ENCODE data around the gene RNF215. TPM values are rescaled to one million over a fixed set of nuclear protein-coding genes. Genes with fewer than 3 reads are reported as not detected.
A peak's percentile ranks its signal among the peaks of the same experiment; 100 is the strongest.

Gene RNF215
- total RNA-seq, 2 experiments from 2014 or later, result 8.5 to 10.5 TPM

DNA sequence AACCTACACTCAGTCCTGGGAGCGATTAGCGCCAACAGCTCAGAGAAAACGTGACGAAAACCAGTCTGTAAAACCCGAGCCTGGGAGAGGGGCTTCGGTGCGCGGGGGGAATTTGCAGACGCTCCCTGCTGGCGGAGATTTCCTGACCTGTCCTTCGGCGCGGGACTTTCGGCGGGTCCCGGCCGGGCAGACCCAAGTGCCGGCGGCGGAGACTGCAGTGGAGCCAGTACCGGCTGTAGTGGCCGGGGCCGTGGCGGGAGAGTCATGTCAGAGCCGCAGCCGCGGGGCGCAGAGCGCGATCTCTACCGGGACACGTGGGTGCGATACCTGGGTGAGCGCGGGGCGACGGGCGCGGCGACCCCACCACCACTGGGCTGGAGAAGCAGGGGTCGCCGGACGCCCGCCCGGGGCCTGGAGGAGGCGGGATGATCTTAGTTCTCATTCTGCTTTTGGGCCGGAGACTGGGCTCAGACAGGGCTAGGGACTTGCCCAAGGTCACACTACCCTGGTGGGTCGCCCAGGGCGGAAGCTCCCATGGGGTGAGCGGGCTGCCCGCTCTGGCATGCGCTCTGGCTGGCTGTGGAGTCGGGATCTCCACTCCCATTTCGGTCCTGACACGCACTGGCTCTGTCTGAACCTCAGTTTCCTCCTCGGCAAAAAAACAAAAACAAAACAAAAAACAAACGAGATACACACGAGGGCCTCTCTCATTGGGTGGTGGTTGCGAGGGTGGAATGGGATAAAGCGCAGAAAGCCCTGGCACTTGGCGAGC, 38.6 kb upstream of the RNF215 start, which contains the start of gene MTFP1:
MTFP1 (plus strand) TSS at position 153 of the 772 bp plus-strand sequence; CDS start at position 265, 112 bp downstream.
- H3K4me3 Mint-ChIP-seq, result peak within 1 kb of the TSS; percentile 96
- peaks cover 47% of the 10 kb centered on the region for H3K4me1 Mint-ChIP-seq
- DNase-seq (peak; percentile 59), ATAC-seq (peak; percentile 6)
- H3K36me3 Mint-ChIP-seq, result peaks cover 36% of the 10 kb centered on the region
- H3K27ac Mint-ChIP-seq, result peak within 1 kb of the TSS; percentile 96
- no peaks in the 10 kb centered on the region for H3K9me3 Mint-ChIP-seq (ENCODE audit: low read depth)
- H3K27me3 Mint-ChIP-seq, result no peaks in the 10 kb centered on the region
- CTCF ChIA-PET, result interaction anchor here (0.8 to 6.9 kb wide), 16 partner anchors 11 to 164 kb away, joined by 3 to 79 read pairs (median 8); partner anchors contain the start of genes CASTOR1, RNF215 and SEC14L2

DNA sequence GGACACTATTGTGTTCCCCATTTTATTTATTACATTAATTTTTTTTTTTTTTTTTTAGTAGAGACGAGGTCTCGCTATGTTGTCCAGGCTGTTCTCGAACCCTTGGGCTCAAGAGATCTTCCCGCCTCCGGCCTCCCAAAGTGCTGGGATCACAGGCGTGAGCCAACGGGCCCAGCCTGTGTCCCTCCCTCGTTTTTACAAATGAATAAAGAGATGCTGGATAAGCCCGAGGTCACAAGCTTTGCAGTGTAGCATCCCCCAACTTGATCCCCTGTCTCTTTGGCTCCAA, 38.1 kb upstream of the RNF215 start:
- H3K36me3 Mint-ChIP-seq, result peaks cover 36% of the 10 kb centered on the region
- no peaks in the 10 kb centered on the region for H3K9me3 Mint-ChIP-seq (ENCODE audit: low read depth)
- CTCF ChIA-PET, result interaction anchor here (1.6 to 6.9 kb wide), 10 partner anchors 11 to 162 kb away, joined by 4 to 79 read pairs (median 15); partner anchors contain the start of genes CASTOR1, RNF215 and SEC14L2
- peaks cover 52% of the 10 kb centered on the region for H3K4me1 Mint-ChIP-seq
- H3K27me3 Mint-ChIP-seq, result no peaks in the 10 kb centered on the region
- H3K4me3 Mint-ChIP-seq, result peak overlapping the region; percentile 96
- H3K27ac Mint-ChIP-seq, result peak overlapping the region; percentile 96
- DNase-seq (no peak), ATAC-seq (no peak)

DNA sequence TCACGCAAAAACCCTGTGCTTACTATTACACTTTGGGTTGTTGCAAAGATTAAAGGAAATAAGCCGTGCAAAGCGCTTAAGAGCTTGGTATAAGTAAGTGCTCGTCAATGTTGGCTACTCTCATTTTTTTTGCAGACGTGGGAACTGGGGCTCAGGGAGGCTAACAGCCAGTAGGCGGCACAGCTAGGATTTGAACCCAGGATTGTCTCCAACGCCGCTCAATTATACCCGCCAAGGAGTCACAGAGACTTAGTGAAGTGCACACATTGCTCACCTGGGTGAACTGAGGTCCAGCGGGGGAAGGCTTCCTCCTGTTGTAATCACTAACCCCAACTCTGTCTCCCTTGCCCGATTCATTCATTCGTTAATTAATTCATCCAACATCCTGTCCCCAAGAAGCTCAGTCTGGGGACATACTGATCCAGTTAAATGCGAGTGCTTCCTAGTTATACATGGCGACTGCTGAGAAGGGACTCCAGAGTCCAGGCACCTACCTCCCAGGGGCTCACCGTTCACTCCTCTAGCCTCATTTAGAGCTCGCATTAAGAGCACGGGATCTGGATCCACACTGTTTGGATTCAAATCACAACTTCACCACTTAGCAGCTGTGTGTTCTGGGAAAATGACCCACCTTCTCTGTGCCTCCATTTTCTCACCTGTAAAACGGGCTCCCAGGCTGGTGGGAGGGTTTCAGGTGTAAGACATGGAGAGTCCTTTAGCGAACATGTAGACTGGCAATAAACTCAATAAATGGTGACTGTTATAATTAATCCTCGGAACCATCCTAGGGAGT, 37.5 kb upstream of the RNF215 start:
- peak overlapping the region; percentile 96 for H3K27ac Mint-ChIP-seq
- peaks cover 54% of the 10 kb centered on the region for H3K4me1 Mint-ChIP-seq
- CTCF ChIA-PET, result interaction anchor here (0.9 to 6.9 kb wide), 15 partner anchors 11 to 181 kb away, joined by 3 to 79 read pairs (median 10); partner anchors contain the start of genes CASTOR1, CCDC157, RNF215 and SEC14L2
- H3K9me3 Mint-ChIP-seq (ENCODE audit: low read depth), result no peaks in the 10 kb centered on the region
- ATAC-seq (no peak), DNase-seq (peak; percentile 59)
- H3K36me3 Mint-ChIP-seq, result peaks cover 33% of the 10 kb centered on the region
- peak overlapping the region; percentile 96 for H3K4me3 Mint-ChIP-seq
- no peaks in the 10 kb centered on the region for H3K27me3 Mint-ChIP-seq

DNA sequence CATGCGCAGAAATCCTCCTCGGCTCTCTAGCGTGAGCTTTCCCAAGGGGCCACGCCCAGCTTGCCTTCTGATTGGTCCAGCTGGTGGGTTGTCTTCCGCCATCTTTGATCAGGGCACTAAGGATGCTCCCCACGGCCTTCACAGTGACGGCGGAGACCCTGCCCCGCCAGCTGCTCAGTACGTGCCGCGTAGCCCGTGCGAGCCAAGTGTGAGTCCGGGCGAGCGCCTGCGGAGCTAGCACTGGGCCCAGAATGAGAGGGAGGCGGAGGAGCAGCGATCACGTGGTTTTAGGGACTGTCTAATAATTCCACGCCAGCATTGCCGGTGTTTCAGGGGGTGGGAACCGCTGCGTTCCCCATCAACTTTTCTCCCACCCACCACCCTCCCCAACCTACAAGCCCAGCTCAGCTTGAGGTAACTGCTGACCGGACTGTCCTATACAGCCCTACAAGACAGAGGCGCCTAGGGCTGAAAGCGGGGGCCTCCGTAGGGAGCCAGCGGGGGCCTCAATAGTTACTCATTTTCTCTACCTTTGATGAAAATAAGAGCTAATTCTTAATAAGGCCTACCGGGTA, 36.8 kb upstream of the RNF215 start:
- H3K27me3 Mint-ChIP-seq, result no peaks in the 10 kb centered on the region
- peak overlapping the region; percentile 96 for H3K27ac Mint-ChIP-seq
- peaks cover 54% of the 10 kb centered on the region for H3K4me1 Mint-ChIP-seq
- no peaks in the 10 kb centered on the region for H3K9me3 Mint-ChIP-seq (ENCODE audit: low read depth)
- DNase-seq, result peak; percentile 100
- peak overlapping the region; percentile 96 for H3K4me3 Mint-ChIP-seq
- H3K36me3 Mint-ChIP-seq, result peaks cover 33% of the 10 kb centered on the region
- CTCF ChIA-PET, result interaction anchor here (0.9 to 6.9 kb wide), 14 partner anchors 10 to 192 kb away, joined by 3 to 79 read pairs (median 10); partner anchors contain the start of genes CASTOR1, CCDC157, RNF215 and SEC14L2
- ATAC-seq, result peak; percentile 91

DNA sequence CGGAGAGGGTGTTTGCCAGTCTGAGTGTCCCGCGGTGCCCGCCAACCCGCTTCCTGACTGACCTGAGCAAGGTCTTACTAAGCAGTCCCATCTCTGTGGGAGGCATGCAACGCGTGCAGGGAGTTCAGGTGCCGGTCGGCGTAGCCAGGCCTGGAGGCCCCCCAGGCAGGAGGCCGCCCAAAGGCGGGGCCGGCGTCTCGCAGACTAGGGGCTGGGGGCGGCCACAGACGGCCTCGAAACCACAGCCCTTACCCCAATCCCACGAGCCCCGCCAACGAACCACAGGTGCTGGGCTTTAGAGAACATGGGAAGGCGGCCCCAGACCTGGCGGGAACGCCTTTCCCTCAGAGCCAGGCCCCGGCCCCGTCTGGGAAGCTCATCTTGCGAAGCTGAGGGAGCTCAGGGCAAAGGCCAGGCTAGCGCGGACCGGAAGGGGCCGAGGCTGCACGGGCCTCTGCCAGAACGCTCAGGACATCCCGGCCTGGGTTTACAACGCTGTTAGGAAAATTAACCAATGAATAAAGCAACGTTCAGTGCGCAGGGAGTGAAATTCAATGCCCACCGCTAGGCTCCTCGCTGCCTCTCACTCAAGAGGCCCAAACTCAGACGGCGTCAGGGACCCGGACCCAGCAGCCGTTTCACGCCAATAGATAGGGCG, 36.2 kb upstream of the RNF215 start:
- H3K27ac Mint-ChIP-seq, result peak overlapping the region; percentile 96
- H3K36me3 Mint-ChIP-seq, result peaks cover 33% of the 10 kb centered on the region
- no peaks in the 10 kb centered on the region for H3K9me3 Mint-ChIP-seq (ENCODE audit: low read depth)
- no peaks in the 10 kb centered on the region for H3K27me3 Mint-ChIP-seq
- H3K4me1 Mint-ChIP-seq, result peaks cover 54% of the 10 kb centered on the region
- CTCF ChIA-PET, result interaction anchor here (0.9 to 6.9 kb wide), 15 partner anchors 9 to 192 kb away, joined by 3 to 79 read pairs (median 10); partner anchors contain the start of genes CASTOR1, CCDC157, RNF215 and SEC14L2
- peak overlapping the region; percentile 96 for H3K4me3 Mint-ChIP-seq
- ATAC-seq (peak; percentile 35), DNase-seq (peak; percentile 75)

DNA sequence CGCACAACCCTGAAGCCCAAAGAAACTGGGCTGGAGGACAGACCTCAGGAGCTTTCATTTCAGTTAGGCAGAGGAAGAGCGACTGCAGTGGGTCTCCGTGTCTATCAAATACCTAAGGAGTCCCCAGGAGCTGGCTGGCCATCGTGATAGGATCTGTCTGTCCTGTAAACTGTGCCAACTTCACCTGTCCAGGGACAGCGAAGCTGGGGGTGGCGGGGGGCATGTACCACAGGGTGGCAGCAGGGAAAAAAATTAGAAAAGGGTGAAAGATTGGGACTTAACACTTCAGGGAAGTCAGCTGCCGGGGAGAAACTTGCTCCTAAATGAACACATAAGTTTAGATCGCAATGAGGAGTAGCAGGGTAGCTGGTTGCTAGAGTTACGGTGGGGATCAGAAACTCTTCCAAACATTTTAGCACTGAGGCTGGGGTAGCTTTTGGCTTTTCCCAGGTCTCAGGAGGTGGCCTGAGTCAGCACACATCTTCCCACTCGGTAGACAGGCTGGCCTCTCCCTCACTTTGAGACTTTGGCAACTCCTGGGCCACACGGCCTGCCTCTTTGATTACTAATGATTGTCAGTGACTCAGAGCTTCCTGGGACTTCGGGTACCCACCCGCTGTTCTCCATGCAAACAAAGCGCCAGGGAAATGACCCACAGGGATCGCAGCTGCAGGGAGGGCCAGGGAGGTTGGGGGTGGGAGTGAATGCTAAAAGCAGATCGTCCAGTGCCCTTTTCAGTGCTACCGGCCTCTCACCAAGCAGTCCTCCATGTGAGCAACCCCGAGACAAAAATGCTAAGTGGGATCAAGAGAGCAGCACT, 35.5 kb upstream of the RNF215 start:
- ATAC-seq (no peak), DNase-seq (no peak)
- CTCF ChIA-PET, result interaction anchor here (0.8 to 6.9 kb wide), 12 partner anchors 8 to 191 kb away, joined by 3 to 79 read pairs (median 4); partner anchors contain the start of genes CASTOR1, CCDC157, RNF215 and SEC14L2
- no peaks in the 10 kb centered on the region for H3K27me3 Mint-ChIP-seq
- H3K4me1 Mint-ChIP-seq, result peaks cover 54% of the 10 kb centered on the region
- peak overlapping the region; percentile 96 for H3K27ac Mint-ChIP-seq
- H3K36me3 Mint-ChIP-seq, result peaks cover 33% of the 10 kb centered on the region
- no peaks in the 10 kb centered on the region for H3K9me3 Mint-ChIP-seq (ENCODE audit: low read depth)
- peak overlapping the region; percentile 96 for H3K4me3 Mint-ChIP-seq

DNA sequence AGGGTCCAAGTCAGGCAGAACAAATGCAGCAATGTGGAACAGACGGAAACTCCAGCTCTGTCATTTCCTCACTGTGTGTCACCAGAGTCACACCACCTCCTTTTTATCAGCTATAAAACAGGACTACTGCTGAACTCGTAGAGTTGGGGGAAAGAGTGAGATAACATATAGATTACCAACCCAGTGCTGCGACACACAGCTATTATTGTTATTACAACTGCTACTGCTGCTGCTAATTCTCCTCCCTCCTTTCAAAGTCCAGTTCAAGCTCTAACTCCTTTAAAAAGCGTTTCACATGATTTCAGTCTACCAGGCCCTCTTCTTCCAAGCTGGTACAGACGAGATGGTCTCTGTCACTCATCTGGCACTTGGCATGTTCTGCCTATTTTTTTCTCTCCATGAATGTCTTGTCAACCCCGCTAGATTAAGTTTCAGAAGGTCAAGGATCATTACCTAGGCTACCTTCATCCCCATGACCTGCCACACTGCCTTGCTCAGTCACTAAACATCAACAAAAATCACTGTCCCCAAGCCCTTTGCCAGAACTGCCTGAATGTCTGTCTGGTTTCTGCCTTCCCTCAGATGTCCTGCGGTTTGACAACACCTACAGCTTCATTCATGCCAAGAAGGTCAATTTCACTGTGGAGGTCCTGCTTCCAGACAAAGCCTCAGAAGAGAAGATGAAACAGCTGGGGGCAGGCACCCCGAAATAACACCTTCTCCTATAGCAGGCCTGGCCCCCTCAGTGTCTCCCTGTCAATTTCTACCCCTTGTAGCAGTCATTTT, 34.7 kb upstream of the RNF215 start:
- Mint-ChIP-seq H3K36me3 (peaks cover 28% of the 10 kb centered on the region), H3K9me3 (ENCODE audit: low read depth) (no peaks in the 10 kb centered on the region), H3K27me3 (no peaks in the 10 kb centered on the region), H3K4me1 (peaks cover 48% of the 10 kb centered on the region), H3K4me3 (peak overlapping the region; percentile 96), H3K27ac (peak overlapping the region; percentile 96)
- ATAC-seq (no peak), DNase-seq (no peak)
- CTCF ChIA-PET, result interaction anchor here (0.8 to 6.9 kb wide), 9 partner anchors 9 to 154 kb away, joined by 3 to 79 read pairs (median 4); partner anchors contain the start of genes CASTOR1, RNF215 and SEC14L2

DNA sequence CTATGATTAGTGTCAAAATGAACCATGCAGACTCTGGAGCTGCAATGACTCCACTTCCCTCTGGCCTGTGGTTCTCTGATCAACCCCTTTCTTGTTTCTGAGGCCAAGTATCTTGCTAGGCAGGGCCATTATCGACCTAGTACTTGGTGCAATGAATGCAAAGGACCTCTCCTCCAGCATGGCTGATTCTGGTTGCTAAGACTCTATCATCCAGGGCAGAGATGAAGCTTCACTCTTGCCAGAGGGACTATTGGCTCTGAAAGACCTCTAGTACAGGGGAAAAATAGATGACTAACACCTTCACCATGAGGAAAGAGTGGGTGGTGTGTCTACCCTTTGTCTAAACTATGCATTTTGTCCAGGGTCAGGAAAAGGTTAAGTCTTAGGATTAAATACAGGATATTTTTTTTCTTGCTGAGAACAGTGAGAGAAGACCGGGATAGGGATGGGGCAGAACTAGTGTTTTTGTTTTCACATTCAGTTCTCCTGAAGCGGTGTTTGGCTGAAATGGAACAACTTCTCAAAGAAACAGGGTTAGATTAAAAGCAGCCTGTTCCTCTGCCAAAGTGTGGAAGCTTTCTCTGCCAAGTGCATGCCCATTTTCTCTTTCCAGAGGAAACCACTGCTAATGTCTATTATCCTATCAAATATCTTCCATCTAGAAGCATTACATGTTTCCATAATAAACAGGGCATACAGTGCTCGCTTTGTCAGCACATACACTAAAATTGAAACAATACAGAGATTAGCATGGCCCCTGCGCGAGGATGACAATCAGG, 33.3 kb upstream of the RNF215 start:
- Mint-ChIP-seq H3K27me3 (no peaks in the 10 kb centered on the region), H3K4me1 (peaks cover 39% of the 10 kb centered on the region), H3K4me3 (no peak overlapping the region), H3K27ac (no peak overlapping the region), H3K9me3 (ENCODE audit: low read depth) (no peaks in the 10 kb centered on the region), H3K36me3 (peaks cover 29% of the 10 kb centered on the region)
- CTCF ChIA-PET, result interaction anchor here (1.0 to 6.9 kb wide), 2 partner anchors 10 to 29 kb away, joined by 3 to 79 read pairs; no protein-coding TSS in a partner anchor
- DNase-seq, result no peak
- ATAC-seq, result no peak

DNA sequence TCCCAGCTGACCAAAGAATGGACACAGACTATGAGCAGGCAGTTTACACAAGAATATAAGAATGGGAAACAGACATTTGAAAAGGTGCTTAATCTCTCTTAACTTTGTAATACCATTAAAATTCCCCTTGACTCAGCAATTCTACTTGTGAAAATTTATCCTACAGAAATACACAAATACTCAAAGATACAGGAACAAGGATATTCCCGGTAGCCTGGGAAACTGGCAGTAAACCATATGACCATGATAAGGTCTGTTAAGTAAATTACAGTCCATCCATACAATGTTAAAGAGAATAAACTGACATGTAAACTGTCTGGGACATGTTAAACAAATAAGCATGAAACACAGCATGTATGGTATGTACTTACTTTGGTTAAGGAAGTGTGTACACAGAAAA, 29.6 kb upstream of the RNF215 start:
- CTCF ChIA-PET, result interaction anchor here (1.1 kb wide), 2 partner anchors 28 to 129 kb away, joined by 3 read pairs; no protein-coding TSS in a partner anchor

DNA sequence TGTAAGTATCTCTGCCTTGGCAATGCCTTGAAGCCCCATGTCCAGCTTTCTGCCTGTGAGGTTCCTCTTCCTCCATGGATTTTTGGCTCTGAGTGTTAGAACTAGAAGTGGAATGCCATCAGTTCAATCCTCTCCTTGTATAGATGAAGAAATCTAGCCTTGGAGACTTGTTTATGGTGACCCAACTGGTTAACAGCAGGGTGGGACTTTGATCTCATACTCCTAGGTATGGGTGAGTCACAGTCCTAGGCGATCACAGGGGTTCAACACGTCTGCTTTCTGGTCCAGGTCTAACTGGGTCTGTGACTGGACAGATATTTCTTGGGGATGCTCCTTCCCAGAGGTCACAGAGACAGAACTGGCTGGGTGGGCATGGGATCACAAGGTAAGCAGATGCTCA, 29.2 kb upstream of the RNF215 start:
- peaks cover 24% of the 10 kb centered on the region for H3K4me1 Mint-ChIP-seq
- DNase-seq (no peak), ATAC-seq (no peak)
- peaks cover 24% of the 10 kb centered on the region for H3K36me3 Mint-ChIP-seq
- CTCF ChIA-PET, result interaction anchor here (1.1 kb wide), 1 partner anchor 28 kb away, joined by 3 read pairs; no protein-coding TSS in a partner anchor
- H3K9me3 Mint-ChIP-seq (ENCODE audit: low read depth), result no peaks in the 10 kb centered on the region
- no peak overlapping the region for H3K4me3 Mint-ChIP-seq
- no peaks in the 10 kb centered on the region for H3K27me3 Mint-ChIP-seq
- H3K27ac Mint-ChIP-seq, result no peak overlapping the region

More for the DNA sequence above, 29.6 kb upstream of the RNF215 start:
- DNase-seq (no peak), ATAC-seq (no peak)
- no peaks in the 10 kb centered on the region for H3K27me3 Mint-ChIP-seq
- H3K36me3 Mint-ChIP-seq, result peaks cover 26% of the 10 kb centered on the region
- no peak overlapping the region for H3K4me3 Mint-ChIP-seq
- peaks cover 28% of the 10 kb centered on the region for H3K4me1 Mint-ChIP-seq
- H3K9me3 Mint-ChIP-seq (ENCODE audit: low read depth), result no peaks in the 10 kb centered on the region
- no peak overlapping the region for H3K27ac Mint-ChIP-seq
